ENCODE data around the gene CCPG1.

The CCPG1 gene

DNA sequence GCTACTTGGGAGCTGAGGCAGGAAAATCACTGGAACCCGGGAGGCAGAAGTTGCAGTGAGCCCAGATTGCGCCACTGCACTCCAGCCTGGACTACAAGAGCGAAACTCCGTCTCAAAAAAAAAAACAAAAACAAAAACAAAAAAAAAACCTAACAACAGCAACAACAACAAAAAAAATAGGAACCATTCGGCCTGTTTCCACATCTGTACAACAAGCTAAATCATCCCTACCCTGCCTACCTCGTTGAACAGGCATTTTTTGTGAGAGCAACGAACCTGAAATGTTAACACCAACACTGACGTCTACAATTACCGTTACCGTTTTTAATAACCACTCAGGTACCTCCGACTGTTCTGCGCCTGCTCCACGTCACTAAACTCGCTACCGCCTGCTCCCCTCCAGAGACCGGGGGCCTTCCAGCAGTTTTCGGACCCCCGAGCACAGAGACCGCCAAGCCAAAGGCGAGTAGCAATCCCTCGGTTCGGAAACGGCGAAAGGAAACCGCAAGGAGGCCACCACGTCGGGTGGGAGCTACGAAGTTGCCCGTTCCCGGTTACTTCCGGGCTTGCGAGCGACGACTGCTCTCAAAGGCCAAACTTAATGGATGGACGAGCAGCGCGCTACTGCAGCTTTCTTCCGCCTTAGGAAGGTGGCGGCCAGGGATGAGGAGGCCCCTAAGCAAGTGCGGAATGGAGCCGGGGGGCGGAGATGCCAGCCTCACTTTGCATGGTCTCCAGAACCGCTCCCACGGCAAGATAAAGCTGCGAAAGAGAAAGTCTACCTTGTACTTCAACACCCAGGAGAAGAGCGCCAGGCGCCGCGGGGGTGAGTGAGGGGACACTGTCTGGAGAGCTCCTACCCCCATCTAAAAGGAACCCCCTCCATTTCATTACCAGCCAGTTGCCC, 89.3 kb downstream of the CCPG1 start, which contains the start of the genes PIGB and PIGBOS1 (continued):
- TF ChIP-seq ZNF791 (tag by site-specific recombination; IDR thresholded peaks at IDR 0.05) = no peak
- TF ChIP-seq, protein P1, sequence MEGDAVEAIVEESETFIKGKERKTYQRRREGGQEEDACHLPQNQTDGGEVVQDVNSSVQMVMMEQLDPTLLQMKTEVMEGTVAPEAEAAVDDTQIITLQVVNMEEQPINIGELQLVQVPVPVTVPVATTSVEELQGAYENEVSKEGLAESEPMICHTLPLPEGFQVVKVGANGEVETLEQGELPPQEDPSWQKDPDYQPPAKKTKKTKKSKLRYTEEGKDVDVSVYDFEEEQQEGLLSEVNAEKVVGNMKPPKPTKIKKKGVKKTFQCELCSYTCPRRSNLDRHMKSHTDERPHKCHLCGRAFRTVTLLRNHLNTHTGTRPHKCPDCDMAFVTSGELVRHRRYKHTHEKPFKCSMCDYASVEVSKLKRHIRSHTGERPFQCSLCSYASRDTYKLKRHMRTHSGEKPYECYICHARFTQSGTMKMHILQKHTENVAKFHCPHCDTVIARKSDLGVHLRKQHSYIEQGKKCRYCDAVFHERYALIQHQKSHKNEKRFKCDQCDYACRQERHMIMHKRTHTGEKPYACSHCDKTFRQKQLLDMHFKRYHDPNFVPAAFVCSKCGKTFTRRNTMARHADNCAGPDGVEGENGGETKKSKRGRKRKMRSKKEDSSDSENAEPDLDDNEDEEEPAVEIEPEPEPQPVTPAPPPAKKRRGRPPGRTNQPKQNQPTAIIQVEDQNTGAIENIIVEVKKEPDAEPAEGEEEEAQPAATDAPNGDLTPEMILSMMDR (tag by site-specific recombination; IDR thresholded peaks at IDR 0.05) = peak; percentile 14; the same call in 1 of the 2 replicates
- TF ChIP-seq ZBTB7A (tag by site-specific recombination; IDR thresholded peaks at IDR 0.05; ENCODE audit: low read depth) = no peak
- TF ChIP-seq GLIS2 (tag by site-specific recombination; IDR thresholded peaks at IDR 0.05) = peak; percentile 73
- TF ChIP-seq ZNF707 (tag by site-specific recombination; IDR thresholded peaks at IDR 0.05) = no peak
- TF ChIP-seq, protein P2, sequence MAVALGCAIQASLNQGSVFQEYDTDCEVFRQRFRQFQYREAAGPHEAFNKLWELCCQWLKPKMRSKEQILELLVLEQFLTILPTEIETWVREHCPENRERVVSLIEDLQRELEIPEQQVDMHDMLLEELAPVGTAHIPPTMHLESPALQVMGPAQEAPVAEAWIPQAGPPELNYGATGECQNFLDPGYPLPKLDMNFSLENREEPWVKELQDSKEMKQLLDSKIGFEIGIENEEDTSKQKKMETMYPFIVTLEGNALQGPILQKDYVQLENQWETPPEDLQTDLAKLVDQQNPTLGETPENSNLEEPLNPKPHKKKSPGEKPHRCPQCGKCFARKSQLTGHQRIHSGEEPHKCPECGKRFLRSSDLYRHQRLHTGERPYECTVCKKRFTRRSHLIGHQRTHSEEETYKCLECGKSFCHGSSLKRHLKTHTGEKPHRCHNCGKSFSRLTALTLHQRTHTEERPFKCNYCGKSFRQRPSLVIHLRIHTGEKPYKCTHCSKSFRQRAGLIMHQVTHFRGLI (tag by site-specific recombination; IDR thresholded peaks at IDR 0.05) = no peak
- TF ChIP-seq ZXDB (tag by site-specific recombination; IDR thresholded peaks at IDR 0.05) = peak; percentile 82
- TF ChIP-seq, protein P3, sequence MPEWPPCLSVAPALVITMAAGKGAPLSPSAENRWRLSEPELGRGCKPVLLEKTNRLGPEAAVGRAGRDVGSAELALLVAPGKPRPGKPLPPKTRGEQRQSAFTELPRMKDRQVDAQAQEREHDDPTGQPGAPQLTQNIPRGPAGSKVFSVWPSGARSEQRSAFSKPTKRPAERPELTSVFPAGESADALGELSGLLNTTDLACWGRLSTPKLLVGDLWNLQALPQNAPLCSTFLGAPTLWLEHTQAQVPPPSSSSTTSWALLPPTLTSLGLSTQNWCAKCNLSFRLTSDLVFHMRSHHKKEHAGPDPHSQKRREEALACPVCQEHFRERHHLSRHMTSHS (tag by site-specific recombination; IDR thresholded peaks at IDR 0.05) = no peak
- peak; percentile 65; the same call in 1 of the 2 replicates for TF ChIP-seq ZNF610 (tag by site-specific recombination; IDR thresholded peaks at IDR 0.05; ENCODE audit: borderline replicate concordance)
- 0 out of 2 replicates have a peak, but pooled peaks have one; percentile 23 for TF ChIP-seq SP3 (tag by site-specific recombination; IDR thresholded peaks at IDR 0.05)
- no peak for TF ChIP-seq HOXA7 (CRISPR knock-in tag; IDR thresholded peaks at IDR 0.05; ENCODE audit: borderline replicate concordance)
- TF ChIP-seq, protein P4, sequence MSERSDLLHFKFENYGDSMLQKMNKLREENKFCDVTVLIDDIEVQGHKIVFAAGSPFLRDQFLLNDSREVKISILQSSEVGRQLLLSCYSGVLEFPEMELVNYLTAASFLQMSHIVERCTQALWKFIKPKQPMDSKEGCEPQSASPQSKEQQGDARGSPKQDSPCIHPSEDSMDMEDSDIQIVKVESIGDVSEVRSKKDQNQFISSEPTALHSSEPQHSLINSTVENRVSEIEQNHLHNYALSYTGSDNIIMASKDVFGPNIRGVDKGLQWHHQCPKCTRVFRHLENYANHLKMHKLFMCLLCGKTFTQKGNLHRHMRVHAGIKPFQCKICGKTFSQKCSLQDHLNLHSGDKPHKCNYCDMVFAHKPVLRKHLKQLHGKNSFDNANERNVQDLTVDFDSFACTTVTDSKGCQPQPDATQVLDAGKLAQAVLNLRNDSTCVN (tag by site-specific recombination; optimal IDR thresholded peaks at IDR 0.05) = peak; percentile 67
- TF ChIP-seq, protein P5, sequence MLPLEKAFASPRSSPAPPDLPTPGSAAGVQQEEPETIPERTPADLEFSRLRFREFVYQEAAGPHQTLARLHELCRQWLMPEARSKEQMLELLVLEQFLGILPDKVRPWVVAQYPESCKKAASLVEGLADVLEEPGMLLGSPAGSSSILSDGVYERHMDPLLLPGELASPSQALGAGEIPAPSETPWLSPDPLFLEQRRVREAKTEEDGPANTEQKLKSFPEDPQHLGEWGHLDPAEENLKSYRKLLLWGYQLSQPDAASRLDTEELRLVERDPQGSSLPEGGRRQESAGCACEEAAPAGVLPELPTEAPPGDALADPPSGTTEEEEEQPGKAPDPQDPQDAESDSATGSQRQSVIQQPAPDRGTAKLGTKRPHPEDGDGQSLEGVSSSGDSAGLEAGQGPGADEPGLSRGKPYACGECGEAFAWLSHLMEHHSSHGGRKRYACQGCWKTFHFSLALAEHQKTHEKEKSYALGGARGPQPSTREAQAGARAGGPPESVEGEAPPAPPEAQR (tag by site-specific recombination; IDR thresholded peaks at IDR 0.05) = no peak
- TF ChIP-seq OSR2 (tag by site-specific recombination; IDR thresholded peaks at IDR 0.05) = peak; percentile 45; the same call in 1 of the 2 replicates
- peak; percentile 98 for TF ChIP-seq ZBTB17 (tag by site-specific recombination; IDR thresholded peaks at IDR 0.05)
- TF ChIP-seq, protein P6, sequence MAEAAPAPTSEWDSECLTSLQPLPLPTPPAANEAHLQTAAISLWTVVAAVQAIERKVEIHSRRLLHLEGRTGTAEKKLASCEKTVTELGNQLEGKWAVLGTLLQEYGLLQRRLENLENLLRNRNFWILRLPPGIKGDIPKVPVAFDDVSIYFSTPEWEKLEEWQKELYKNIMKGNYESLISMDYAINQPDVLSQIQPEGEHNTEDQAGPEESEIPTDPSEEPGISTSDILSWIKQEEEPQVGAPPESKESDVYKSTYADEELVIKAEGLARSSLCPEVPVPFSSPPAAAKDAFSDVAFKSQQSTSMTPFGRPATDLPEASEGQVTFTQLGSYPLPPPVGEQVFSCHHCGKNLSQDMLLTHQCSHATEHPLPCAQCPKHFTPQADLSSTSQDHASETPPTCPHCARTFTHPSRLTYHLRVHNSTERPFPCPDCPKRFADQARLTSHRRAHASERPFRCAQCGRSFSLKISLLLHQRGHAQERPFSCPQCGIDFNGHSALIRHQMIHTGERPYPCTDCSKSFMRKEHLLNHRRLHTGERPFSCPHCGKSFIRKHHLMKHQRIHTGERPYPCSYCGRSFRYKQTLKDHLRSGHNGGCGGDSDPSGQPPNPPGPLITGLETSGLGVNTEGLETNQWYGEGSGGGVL (tag by site-specific recombination; IDR thresholded peaks at IDR 0.05) = peak; percentile 83
- 0 out of 2 replicates have a peak, but pooled peaks have one; percentile 32 for TF ChIP-seq ZNF10 (tag by site-specific recombination; IDR thresholded peaks at IDR 0.05)
- TF ChIP-seq ZNF157 (tag by site-specific recombination; IDR thresholded peaks at IDR 0.05) = no peak
- TF ChIP-seq ZSCAN16 (tag by site-specific recombination; IDR thresholded peaks at IDR 0.05) = 0 out of 2 replicates have a peak, but pooled peaks have one; percentile 28
- TF ChIP-seq ZBTB20 (tag by site-specific recombination; IDR thresholded peaks at IDR 0.05) = peak; percentile 72; the same call in 1 of the 2 replicates
- TF ChIP-seq, protein P7, sequence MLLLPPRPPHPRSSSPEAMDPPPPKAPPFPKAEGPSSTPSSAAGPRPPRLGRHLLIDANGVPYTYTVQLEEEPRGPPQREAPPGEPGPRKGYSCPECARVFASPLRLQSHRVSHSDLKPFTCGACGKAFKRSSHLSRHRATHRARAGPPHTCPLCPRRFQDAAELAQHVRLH (tag by site-specific recombination; IDR thresholded peaks at IDR 0.05) = peak; percentile 72
- TF ChIP-seq GFI1B (tag by site-specific recombination; IDR thresholded peaks at IDR 0.05) = no peak
- TF ChIP-seq ZFP41 (tag by site-specific recombination; IDR thresholded peaks at IDR 0.05; ENCODE audit: borderline replicate concordance) = no peak
- TF ChIP-seq, protein P8, sequence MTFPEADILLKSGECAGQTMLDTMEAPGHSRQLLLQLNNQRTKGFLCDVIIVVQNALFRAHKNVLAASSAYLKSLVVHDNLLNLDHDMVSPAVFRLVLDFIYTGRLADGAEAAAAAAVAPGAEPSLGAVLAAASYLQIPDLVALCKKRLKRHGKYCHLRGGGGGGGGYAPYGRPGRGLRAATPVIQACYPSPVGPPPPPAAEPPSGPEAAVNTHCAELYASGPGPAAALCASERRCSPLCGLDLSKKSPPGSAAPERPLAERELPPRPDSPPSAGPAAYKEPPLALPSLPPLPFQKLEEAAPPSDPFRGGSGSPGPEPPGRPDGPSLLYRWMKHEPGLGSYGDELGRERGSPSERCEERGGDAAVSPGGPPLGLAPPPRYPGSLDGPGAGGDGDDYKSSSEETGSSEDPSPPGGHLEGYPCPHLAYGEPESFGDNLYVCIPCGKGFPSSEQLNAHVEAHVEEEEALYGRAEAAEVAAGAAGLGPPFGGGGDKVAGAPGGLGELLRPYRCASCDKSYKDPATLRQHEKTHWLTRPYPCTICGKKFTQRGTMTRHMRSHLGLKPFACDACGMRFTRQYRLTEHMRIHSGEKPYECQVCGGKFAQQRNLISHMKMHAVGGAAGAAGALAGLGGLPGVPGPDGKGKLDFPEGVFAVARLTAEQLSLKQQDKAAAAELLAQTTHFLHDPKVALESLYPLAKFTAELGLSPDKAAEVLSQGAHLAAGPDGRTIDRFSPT (tag by site-specific recombination; IDR thresholded peaks at IDR 0.05) = no peak
- TF ChIP-seq ZNF341 (tag by site-specific recombination; IDR thresholded peaks at IDR 0.05; ENCODE audit: low read depth) = peak; percentile 60; the same call in 1 of the 2 replicates
- no peak for TF ChIP-seq ZNF596 (tag by site-specific recombination; IDR thresholded peaks at IDR 0.05)
- peak; percentile 97 for TF ChIP-seq ZNF777 (tag by site-specific recombination; IDR thresholded peaks at IDR 0.05; ENCODE audit: borderline replicate concordance)
